IMR-90 (cell line): Measurements from ENCODE around the gene PVALEF. TPM values are rescaled to one million over a fixed set of nuclear protein-coding genes. Genes with fewer than 3 reads are reported as not detected.

Source experiments
- ATAC-seq: fragments of 200-7000 bp; cut with Tn5 transposase; 2 replicates; pipeline ENCODE4 v1.9.1; 2020; ENCODE audit warnings: low read depth, mild to moderate bottlenecking, moderate library complexity
- BruUV-seq: library from RNA; stranded (reverse); fragments of 400-500 nt; replicated peaks from 2 replicates; lab custom pipeline; 2021; lab: Mats Ljungman, UMichigan
- CTCF ChIA-PET: fragments of 300-600 bp; formaldehyde crosslinking; extraction: SDS; loops from one replicate; lab custom pipeline; 2021; ENCODE audit warnings: antibody characterized with exemption; lab: Yijun Ruan, JAX
- POLR2A ChIA-PET: fragments of 300-600 bp; sonication (Branson Sonifier 250); formaldehyde crosslinking; loops from one replicate; lab custom pipeline; 2022; ENCODE audit warnings: antibody characterized with exemption; ENCODE audit not compliant: unreplicated experiment; lab: Charles Lee
- DNase-seq: peaks from one replicate; pipeline ENCODE4 v3.0.0; 2013
- H2AFZ ChIP-seq: replicated peaks from 2 replicates; pipeline ENCODE3; 2013; ENCODE audit warnings: low read length, mild to moderate bottlenecking; ENCODE audit not compliant: poor library complexity
- H2AK5ac ChIP-seq: 2 replicates; pipeline ENCODE4 v1.6.1; 2013; ENCODE audit warnings: low read depth, low read length, inconsistent platforms
- H2AK9ac ChIP-seq: replicated peaks from 2 replicates; pipeline ENCODE3; 2013; ENCODE audit warnings: mild to moderate bottlenecking, low read depth, low read length, moderate library complexity; ENCODE audit not compliant: poor library complexity
- H2BK120ac ChIP-seq: 2 replicates; pipeline ENCODE4 v1.6.1; 2013; ENCODE audit warnings: low read depth, low read length, inconsistent platforms
- H2BK15ac ChIP-seq: 3 replicates; pipeline ENCODE4 v1.6.1; 2013; ENCODE audit warnings: low read depth, low read length, inconsistent platforms
- H2BK20ac ChIP-seq: 2 replicates; pipeline ENCODE4 v1.6.1; 2013; ENCODE audit warnings: low read depth, mild to moderate bottlenecking, inconsistent platforms, low read length, moderate library complexity
- H2BK5ac ChIP-seq: 2 replicates; pipeline ENCODE4 v1.6.1; 2013; ENCODE audit warnings: mild to moderate bottlenecking, low read depth, low read length, inconsistent platforms; ENCODE audit not compliant: poor library complexity, severe bottlenecking
- H3K14ac ChIP-seq: replicated peaks from 2 replicates; pipeline ENCODE4 v1.6.1; 2013; ENCODE audit warnings: low read depth, low read length, inconsistent platforms
- H3K18ac ChIP-seq: 2 replicates; pipeline ENCODE4 v1.6.1; 2013; ENCODE audit warnings: low read depth, low read length, control low read depth
- H3K23ac ChIP-seq: 2 replicates; pipeline ENCODE4 v1.6.1; 2013; ENCODE audit warnings: low read depth, low read length, inconsistent platforms
- H3K27ac ChIP-seq: 2 replicates; pipeline ENCODE4 v1.5.1; 2013; ENCODE audit warnings: mild to moderate bottlenecking, control low read depth, low read length; ENCODE audit not compliant: insufficient read depth
- H3K27me3 ChIP-seq: 2 replicates; pipeline ENCODE4 v1.6.1; 2013; ENCODE audit warnings: low read length; ENCODE audit not compliant: control insufficient read depth, insufficient read depth
- H3K36me3 ChIP-seq: 2 replicates; pipeline ENCODE4 v1.6.1; 2013; ENCODE audit warnings: low read length, mixed read lengths; ENCODE audit not compliant: control insufficient read depth, insufficient read depth
- H3K4ac ChIP-seq: 2 replicates; pipeline ENCODE4 v1.6.1; 2013; ENCODE audit warnings: low read depth, low read length, inconsistent platforms
- H3K4me1 ChIP-seq: 2 replicates; pipeline ENCODE4 v1.6.1; 2013; ENCODE audit warnings: low read length, mixed read lengths; ENCODE audit not compliant: control insufficient read depth, insufficient read depth
- H3K4me2 ChIP-seq: 2 replicates; pipeline ENCODE4 v1.6.1; 2013; ENCODE audit warnings: low read depth, mild to moderate bottlenecking, control low read depth, low read length, moderate library complexity
- H3K4me3 ChIP-seq: 2 replicates; pipeline ENCODE4 v1.5.1; 2013; ENCODE audit warnings: low read depth, mild to moderate bottlenecking, control low read depth, low read length, moderate library complexity; ENCODE audit not compliant: insufficient read depth
- H3K56ac ChIP-seq: 2 replicates; pipeline ENCODE4 v1.6.1; 2013; ENCODE audit warnings: low read length, inconsistent platforms; ENCODE audit not compliant: insufficient read depth; ENCODE audit errors: extremely low read depth
- H3K79me1 ChIP-seq, 2 experiments: 2 replicates each; pipeline ENCODE4 v1.6.1; 2013; ENCODE audit warnings: low read length in 2 of 2, inconsistent platforms in 1 of 2, low read depth in 1 of 2
- H3K9ac ChIP-seq: 2 replicates; pipeline ENCODE4 v1.6.1; 2013; ENCODE audit warnings: low read depth, low read length, control low read depth
- H3K9me1 ChIP-seq: 2 replicates; pipeline ENCODE4 v1.6.1; 2013; ENCODE audit warnings: low read length, inconsistent platforms; ENCODE audit not compliant: insufficient read depth
- H3K9me3 ChIP-seq: 2 replicates; pipeline ENCODE4 v1.6.1; 2013; ENCODE audit warnings: low read length; ENCODE audit not compliant: control insufficient read depth, insufficient read depth
- H4K20me1 ChIP-seq: 2 replicates; pipeline ENCODE4 v1.6.1; 2013; ENCODE audit warnings: low read length, inconsistent platforms; ENCODE audit not compliant: insufficient read depth
- H4K5ac ChIP-seq: 2 replicates; pipeline ENCODE4 v1.6.1; 2013; ENCODE audit warnings: mild to moderate bottlenecking, low read depth, low read length, control low read depth
- H4K8ac ChIP-seq, 2 experiments: 2 replicates each; pipeline ENCODE4 v1.6.1; 2013; ENCODE audit warnings: low read depth in 2 of 2, low read length in 2 of 2, control low read depth in 1 of 2, inconsistent platforms in 1 of 2
- H4K91ac ChIP-seq: 2 replicates; pipeline ENCODE4 v1.6.1; 2013; ENCODE audit warnings: low read depth, low read length, inconsistent platforms; ENCODE audit not compliant: insufficient read depth
- BHLHE40 ChIP-seq: fragments of 150-350 bp; IDR thresholded peaks from 2 replicates; pipeline ENCODE4 v1.6.1; 2016; ENCODE audit warnings: mild to moderate bottlenecking, low read depth, low read length
- CEBPB ChIP-seq: IDR thresholded peaks from 2 replicates; pipeline ENCODE4 v1.6.1; 2012; ENCODE audit warnings: low read depth, low read length, improper control_type of control experiment
- CHD1 ChIP-seq: IDR thresholded peaks from 2 replicates; pipeline ENCODE4 v1.6.1; 2012; ENCODE audit warnings: low read depth, low read length, improper control_type of control experiment
- MAFK ChIP-seq: IDR thresholded peaks from 2 replicates; pipeline ENCODE4 v1.6.1; 2012; ENCODE audit warnings: low read depth, low read length, improper control_type of control experiment
- MAZ ChIP-seq: IDR thresholded peaks from 2 replicates; pipeline ENCODE4 v1.6.1; 2012; ENCODE audit warnings: low read depth, mild to moderate bottlenecking, low read length, improper control_type of control experiment, moderate library complexity, borderline replicate concordance
- MXI1 ChIP-seq: IDR thresholded peaks from 2 replicates; pipeline ENCODE4 v1.6.1; 2012; ENCODE audit warnings: low read depth, mild to moderate bottlenecking, low read length, moderate library complexity, borderline replicate concordance
- NFE2L2 ChIP-seq: fragments of 150-350 bp; IDR thresholded peaks from 2 replicates; pipeline ENCODE4 v1.6.1; 2016; ENCODE audit warnings: low read depth, mild to moderate bottlenecking, low read length
- POLR2A ChIP-seq: IDR thresholded peaks from 2 replicates; pipeline ENCODE4 v1.6.1; 2012; ENCODE audit warnings: mild to moderate bottlenecking, low read depth, low read length
- RAD21 ChIP-seq: IDR thresholded peaks from 2 replicates; pipeline ENCODE4 v1.6.1; 2012; ENCODE audit warnings: low read length, improper control_type of control experiment
- RCOR1 ChIP-seq: IDR thresholded peaks from 2 replicates; pipeline ENCODE4 v1.6.1; 2012; ENCODE audit warnings: mild to moderate bottlenecking, low read length, improper control_type of control experiment; ENCODE audit not compliant: insufficient replicate concordance
- RFX5 ChIP-seq: IDR thresholded peaks from 2 replicates; pipeline ENCODE4 v1.8.0; 2012; ENCODE audit warnings: low read depth, mild to moderate bottlenecking, low read length, moderate library complexity
- USF2 ChIP-seq: fragments of 150-350 bp; IDR thresholded peaks from 2 replicates; pipeline ENCODE4 v1.6.1; 2017; ENCODE audit warnings: mild to moderate bottlenecking, antibody characterized with exemption, low read length, low read depth
- WGBS, 2 experiments: methylation state at CpG; one replicate each; pipeline versions ENCODE4 v1.1.5 to v1.1.7; 2013; ENCODE audit warnings: missing lambda C conversion rate in 2 of 2; ENCODE audit not compliant: insufficient read length in 1 of 2; ENCODE audit errors: extremely low coverage in 2 of 2; 5-methylcytosine and 5-hydroxymethylcytosine counted together
- dilution Hi-C: fragments of 300-500 bp; cut with HindIII; formaldehyde crosslinking; loops from one replicate; pipeline ENCODE4 v1.14.3; 2018; ENCODE audit warnings: low sequenced_read_pairs; ENCODE audit not compliant: unreplicated experiment
- in situ Hi-C: fragments of 300-500 bp; cut with MboI; formaldehyde crosslinking; loops from 3 replicates; pipeline ENCODE4 v1.14.3; 2019; ENCODE audit warnings: low sequenced_read_pairs, inconsistent platforms, mixed read lengths
- intact Hi-C: fragments of 100-400 bp; cut with micrococcal nuclease; formaldehyde crosslinking; loops from 2 replicates; pipeline ENCODE4 v1.10.0; 2022
- polyA plus RNA-seq, 3 experiments: library from polyadenylated mRNA; depleted of rRNA; stranded (reverse); fragments of >200 nt; gene quantifications; 2 replicates each; pipeline ENCODE4 v1.2.3, GENCODE V29; 2012; ENCODE audit warnings: low replicate concordance in 1 of 3
- total RNA-seq: library from RNA; depleted of rRNA; stranded (reverse); fragments of >200 nt; gene quantifications from 2 replicates; pipeline ENCODE4 v1.2.3, GENCODE V29; 2012
- TF ChIP-seq, protein P1 (sequence below): conservative IDR thresholded peaks from 2 replicates; pipeline ENCODE4 v1.5.1; 2012; ENCODE audit warnings: mild to moderate bottlenecking, low read depth, low read length, improper control_type of control experiment

PVALEF gene
- total and polyA plus RNA-seq, 2 of the 4 experiments (the other 2 are of a cell fraction), result not detected

DNA sequence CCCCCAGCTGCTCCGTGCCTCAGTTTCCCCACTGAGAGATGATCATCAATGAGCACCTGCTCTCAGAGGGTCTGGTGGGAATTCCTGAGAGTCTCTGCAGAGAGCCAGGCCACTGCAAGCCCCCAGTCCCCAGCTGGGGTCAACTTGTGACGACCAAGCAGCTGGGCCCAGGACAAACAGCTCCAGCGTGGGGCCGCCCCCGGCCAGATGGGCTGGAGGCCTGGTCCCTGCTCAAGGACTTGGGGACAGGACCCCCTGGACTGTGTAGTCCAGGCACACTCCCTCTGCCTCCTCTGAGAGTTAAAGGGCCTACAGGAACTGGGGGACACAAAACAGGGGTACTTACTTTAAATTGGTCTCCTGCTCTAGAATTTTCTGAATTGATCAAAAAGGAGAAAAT, 17.3 kb downstream of the PVALEF start:
- intact Hi-C loops (no loop called here), dilution Hi-C loops (no loop called here)

More for the DNA sequence above, 17.3 kb downstream of the PVALEF start:
- no peaks in the 10 kb centered on the region for H3K9me3 ChIP-seq
- no peak overlapping the region for H2BK15ac ChIP-seq
- ChIA-PET POLR2A (no interaction called here), CTCF (no interaction called here)
- H2AK5ac ChIP-seq, result no peak overlapping the region
- H3K4ac ChIP-seq, result no peak overlapping the region
- no peak overlapping the region for H3K23ac ChIP-seq
- no TSS peak for BruUV-seq
- H2BK120ac ChIP-seq, result no peak overlapping the region
- no peak overlapping the region for H3K18ac ChIP-seq
- no peak overlapping the region for H3K27ac ChIP-seq
- 40% methylated on average over 1 of the region's 5 CpGs; no CpG with 5 or more reads in 1 of the 2 experiments for WGBS, 2 experiments
- no peak overlapping the region for H3K9ac ChIP-seq
- H2BK5ac ChIP-seq, result no peak overlapping the region
- H4K20me1 ChIP-seq, result no peaks in the 10 kb centered on the region
- ATAC-seq, result no peak
- H2AFZ ChIP-seq, result no peak overlapping the region
- no peak overlapping the region for H3K4me3 ChIP-seq
- no peaks in the 10 kb centered on the region for H3K36me3 ChIP-seq
- no peak overlapping the region for H3K56ac ChIP-seq
- H4K5ac ChIP-seq, result no peak overlapping the region
- no peak overlapping the region for H4K91ac ChIP-seq
- no peaks in the 10 kb centered on the region for H3K79me1 ChIP-seq
- no peaks in the 10 kb centered on the region for H3K9me1 ChIP-seq
- in situ Hi-C loops, result no loop called here
- no peak overlapping the region for H2AK9ac ChIP-seq
- TF ChIP-seq MXI1 (no peak), RFX5 (no peak), CHD1 (no peak), BHLHE40 (no peak), RCOR1 (no peak), MAZ (no peak), NFE2L2 (no peak), MAFK (no peak), POLR2A (no peak), USF2 (no peak), CEBPB (no peak), RAD21 (no peak)
- TF ChIP-seq, protein P1, sequence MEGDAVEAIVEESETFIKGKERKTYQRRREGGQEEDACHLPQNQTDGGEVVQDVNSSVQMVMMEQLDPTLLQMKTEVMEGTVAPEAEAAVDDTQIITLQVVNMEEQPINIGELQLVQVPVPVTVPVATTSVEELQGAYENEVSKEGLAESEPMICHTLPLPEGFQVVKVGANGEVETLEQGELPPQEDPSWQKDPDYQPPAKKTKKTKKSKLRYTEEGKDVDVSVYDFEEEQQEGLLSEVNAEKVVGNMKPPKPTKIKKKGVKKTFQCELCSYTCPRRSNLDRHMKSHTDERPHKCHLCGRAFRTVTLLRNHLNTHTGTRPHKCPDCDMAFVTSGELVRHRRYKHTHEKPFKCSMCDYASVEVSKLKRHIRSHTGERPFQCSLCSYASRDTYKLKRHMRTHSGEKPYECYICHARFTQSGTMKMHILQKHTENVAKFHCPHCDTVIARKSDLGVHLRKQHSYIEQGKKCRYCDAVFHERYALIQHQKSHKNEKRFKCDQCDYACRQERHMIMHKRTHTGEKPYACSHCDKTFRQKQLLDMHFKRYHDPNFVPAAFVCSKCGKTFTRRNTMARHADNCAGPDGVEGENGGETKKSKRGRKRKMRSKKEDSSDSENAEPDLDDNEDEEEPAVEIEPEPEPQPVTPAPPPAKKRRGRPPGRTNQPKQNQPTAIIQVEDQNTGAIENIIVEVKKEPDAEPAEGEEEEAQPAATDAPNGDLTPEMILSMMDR, result no peak
- H4K8ac ChIP-seq, result no peak overlapping the region
- H3K4me1 ChIP-seq, result no peaks in the 10 kb centered on the region
- no peak overlapping the region for H3K14ac ChIP-seq
- H2BK20ac ChIP-seq, result no peak overlapping the region
- H3K4me2 ChIP-seq, result no peak overlapping the region
- no peak for DNase-seq
- H3K27me3 ChIP-seq, result peaks cover 6% of the 10 kb centered on the region; the same call in 1 of the 2 replicates
